CD4-positive, alpha-beta T cell treated with Interferon alpha-2 for 1 hour (primary cell): ENCODE data around the gene CISD2.
"Not testable (repeated sequence)": the region's sequence is repeated elsewhere in the genome, so short reads cannot be mapped to it uniquely, and the experiment has no call there.

Experiments
- DNase-seq, 2 donors: peaks; one replicate each; pipeline ENCODE4 v3.0.0-alpha.2; 2020 to 2022

Gene CISD2

DNA sequence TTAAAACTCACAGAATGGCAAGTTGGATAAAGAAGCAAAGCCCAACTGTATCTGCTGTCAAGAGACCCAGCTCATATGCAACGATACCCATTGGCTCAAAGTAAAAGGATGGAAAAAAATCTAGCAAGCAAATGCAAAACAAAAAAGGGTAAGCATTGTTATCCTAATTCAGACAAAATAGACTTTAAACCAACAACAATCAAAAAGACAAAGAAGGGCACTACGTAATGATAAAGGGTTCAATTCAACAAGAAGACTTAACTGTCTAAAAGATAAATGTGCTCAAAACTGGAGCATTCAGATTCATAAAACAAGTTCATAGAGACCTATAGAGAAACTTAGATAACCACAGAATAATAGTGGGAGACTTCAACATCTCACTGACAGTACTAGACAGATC, 69.3 kb downstream of the CISD2 start:
- not testable (repeated sequence) for DNase-seq
